Activated naive CD8-positive, alpha-beta T cell treated with anti-CD3 and anti-CD28 coated beads, Interleukin-2, amount 10 ng/mL, durations not matched to agents 7 days and 5 days (primary cell): Measurements from ENCODE around the gene DNASE1L3. TPM values are rescaled to one million over a fixed set of nuclear protein-coding genes. Genes with fewer than 3 reads are reported as not detected.

Source experiments
- ATAC-seq: fragments of 150-1000 bp; cut with Tn5 transposase; one replicate; pipeline ENCODE4 v1.10.0; 2021; ENCODE audit warnings: low read depth, moderate library complexity
- POLR2A ChIA-PET: fragments of 350-600 bp; sonication (Branson Sonifier 250); formaldehyde crosslinking; loops from one replicate; lab custom pipeline; 2021; ENCODE audit warnings: antibody characterized with exemption; lab: Charles Lee
- DNase-seq: peaks from one replicate; pipeline ENCODE4 v3.0.0; 2021
- H3K27ac Mint-ChIP-seq: one replicate; pipeline ENCODE4 v1.8.0; 2022; ENCODE audit warnings: mild to moderate bottlenecking, mixed read lengths
- H3K27me3 Mint-ChIP-seq: one replicate; pipeline ENCODE4 v1.8.0; 2022; ENCODE audit warnings: mild to moderate bottlenecking, moderate library complexity, mixed read lengths
- H3K36me3 Mint-ChIP-seq: one replicate; pipeline ENCODE4 v1.8.0; 2021; ENCODE audit warnings: mild to moderate bottlenecking, mixed read lengths
- H3K4me1 Mint-ChIP-seq: one replicate; pipeline ENCODE4 v1.8.0; 2021; ENCODE audit warnings: mixed read lengths
- H3K4me3 Mint-ChIP-seq: one replicate; pipeline ENCODE4 v1.8.0; 2022; ENCODE audit warnings: mild to moderate bottlenecking, moderate library complexity, mixed read lengths
- H3K9me3 Mint-ChIP-seq: one replicate; pipeline ENCODE4 v1.8.0; 2021; ENCODE audit warnings: mixed read lengths
- total RNA-seq, 2 experiments: library from RNA; stranded (reverse); gene quantifications; one replicate each; pipeline ENCODE4 v1.2.3, GENCODE V29; 2021

The DNASE1L3 gene
- total RNA-seq, 2 experiments from 2014 or later: not detected

GRCh38 chr3:58150130-58150809, 60.5 kb downstream of the DNASE1L3 start:
- no peaks in the 10 kb centered on the region for H3K27me3 Mint-ChIP-seq
- H3K4me3 Mint-ChIP-seq: no peak overlapping the region
- no peaks in the 10 kb centered on the region for H3K36me3 Mint-ChIP-seq
- no peaks in the 10 kb centered on the region for H3K9me3 Mint-ChIP-seq
- POLR2A ChIA-PET: no interaction called here
- peaks cover 3% of the 10 kb centered on the region for H3K4me1 Mint-ChIP-seq
- no peak for ATAC-seq
- no peak for DNase-seq
- H3K27ac Mint-ChIP-seq: no peak overlapping the region

- H3K27me3 Mint-ChIP-seq: no peaks in the 10 kb centered on the region
- no peak overlapping the region for H3K27ac Mint-ChIP-seq
- POLR2A ChIA-PET: no interaction called here
- H3K9me3 Mint-ChIP-seq: no peaks in the 10 kb centered on the region
- H3K4me3 Mint-ChIP-seq: no peak overlapping the region
- H3K4me1 Mint-ChIP-seq: peaks cover 3% of the 10 kb centered on the region
- no peaks in the 10 kb centered on the region for H3K36me3 Mint-ChIP-seq
- DNase-seq: no peak
- no peak for ATAC-seq
Observed at GRCh38 chr3:58148049-58148448, 62.7 kb downstream of the DNASE1L3 start.

GRCh38 chr3:58144478-58145325, 66.1 kb downstream of the DNASE1L3 start:
- ATAC-seq (no peak), DNase-seq (no peak)
- POLR2A ChIA-PET: no interaction called here
- H3K4me1 Mint-ChIP-seq: no peaks in the 10 kb centered on the region
- no peaks in the 10 kb centered on the region for H3K27me3 Mint-ChIP-seq
- H3K9me3 Mint-ChIP-seq: no peaks in the 10 kb centered on the region
- no peak overlapping the region for H3K4me3 Mint-ChIP-seq
- H3K36me3 Mint-ChIP-seq: no peaks in the 10 kb centered on the region
- no peak overlapping the region for H3K27ac Mint-ChIP-seq

- no peaks in the 10 kb centered on the region for H3K4me1 Mint-ChIP-seq
- POLR2A ChIA-PET: no interaction called here
- no peaks in the 10 kb centered on the region for H3K9me3 Mint-ChIP-seq
- no peaks in the 10 kb centered on the region for H3K27me3 Mint-ChIP-seq
- H3K27ac Mint-ChIP-seq: no peak overlapping the region
- no peak overlapping the region for H3K4me3 Mint-ChIP-seq
- no peak for DNase-seq
- no peaks in the 10 kb centered on the region for H3K36me3 Mint-ChIP-seq
- no peak for ATAC-seq
Observed at GRCh38 chr3:58143417-58144055, 67.2 kb downstream of the DNASE1L3 start.

Other genes with a start within 250 kb of the DNASE1L3 start
- gene FLNB, start 202.6 kb downstream of the DNASE1L3 start, total RNA-seq: 10 to 100 TPM; 14.6 TPM
- gene ABHD6, start 26.8 kb upstream of the DNASE1L3 start, total RNA-seq: 1 to 10 TPM; 4.4 to 5.3 TPM
- 10 to 100 TPM; 13.9 to 14.4 TPM for gene RPP14, start 95.3 kb upstream of the DNASE1L3 start, total RNA-seq
- gene HTD2, start 95.5 kb upstream of the DNASE1L3 start, total RNA-seq: 1 to 10 TPM; 7.5 to 8.1 TPM
- gene PXK, start 121.9 kb upstream of the DNASE1L3 start, total RNA-seq: 10 to 100 TPM; 38.6 to 41.5 TPM
- 10 to 100 TPM; 47.8 to 51.2 TPM for gene PDHB, start 222.9 kb upstream of the DNASE1L3 start, total RNA-seq